GM18499 (cell line): ENCODE data around the gene GNAQ.

Experiments used
- ATAC-seq: cut with Tn5 transposase; IDR thresholded peaks from one replicate; pipeline ENCODE4 v1.9.1; 2021; ENCODE audit warnings: moderate number of reproducible peaks; ENCODE audit not compliant: insufficient read depth, unreplicated experiment

GNAQ gene

GRCh38 chr9:77980622-77981021, 51.0 kb downstream of the GNAQ start:
- no peak for ATAC-seq

GRCh38 chr9:77978086-77978781, 53.4 kb downstream of the GNAQ start:
- no peak for ATAC-seq

- ATAC-seq: no peak
Measured at GRCh38 chr9:77977210-77977611, 54.4 kb downstream of the GNAQ start.

- ATAC-seq: no peak
Measured at GRCh38 chr9:77975806-77976205, 55.8 kb downstream of the GNAQ start.

GRCh38 chr9:77975036-77975435, 56.6 kb downstream of the GNAQ start:
- ATAC-seq: no peak

GRCh38 chr9:77974434-77974833, 57.2 kb downstream of the GNAQ start:
- ATAC-seq: no peak

DNA sequence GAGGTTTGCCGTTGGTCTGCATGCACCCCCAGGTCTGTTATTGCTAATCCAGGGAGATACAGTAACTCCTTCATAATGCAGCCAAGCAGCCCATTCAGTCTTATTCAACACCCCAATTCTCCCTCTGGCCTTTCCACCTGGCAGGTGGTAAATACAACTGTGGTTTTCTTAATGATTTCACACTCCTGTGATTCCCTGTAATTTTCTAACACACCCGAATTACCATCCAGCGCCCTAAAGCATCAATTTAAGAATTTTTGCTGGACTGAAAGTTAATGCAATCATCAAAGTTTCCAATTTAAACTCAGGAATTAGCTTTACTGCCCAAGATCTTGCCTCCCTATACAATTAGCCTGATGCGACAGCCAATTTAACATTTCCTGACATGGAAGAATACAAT, 62.5 kb downstream of the GNAQ start:
- no peak for ATAC-seq

GRCh38 chr9:77968506-77968905, 63.1 kb downstream of the GNAQ start:
- no peak for ATAC-seq

DNA sequence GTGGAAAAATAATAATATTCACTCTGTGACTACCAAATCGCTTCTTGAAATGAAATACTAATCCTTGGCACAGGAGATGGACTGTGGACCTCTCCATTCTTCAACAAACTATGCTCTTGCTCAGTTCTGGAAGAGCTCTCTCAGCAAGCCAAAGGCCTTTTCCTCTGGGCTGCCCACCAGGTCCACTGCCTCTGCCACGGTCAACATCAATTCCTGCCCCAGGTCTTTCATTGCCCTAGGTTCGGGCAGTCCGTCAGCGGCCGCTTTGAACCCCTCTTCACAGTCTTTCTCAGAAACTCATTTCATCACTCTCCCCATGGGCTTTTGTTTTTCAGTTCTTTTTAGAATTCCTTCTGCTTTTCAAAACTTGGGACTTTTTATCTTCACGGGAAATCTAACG, 64.9 kb downstream of the GNAQ start:
- ATAC-seq: no peak

- no peak for ATAC-seq
Measured at GRCh38 chr9:77965445-77966123, 66.0 kb downstream of the GNAQ start.

DNA sequence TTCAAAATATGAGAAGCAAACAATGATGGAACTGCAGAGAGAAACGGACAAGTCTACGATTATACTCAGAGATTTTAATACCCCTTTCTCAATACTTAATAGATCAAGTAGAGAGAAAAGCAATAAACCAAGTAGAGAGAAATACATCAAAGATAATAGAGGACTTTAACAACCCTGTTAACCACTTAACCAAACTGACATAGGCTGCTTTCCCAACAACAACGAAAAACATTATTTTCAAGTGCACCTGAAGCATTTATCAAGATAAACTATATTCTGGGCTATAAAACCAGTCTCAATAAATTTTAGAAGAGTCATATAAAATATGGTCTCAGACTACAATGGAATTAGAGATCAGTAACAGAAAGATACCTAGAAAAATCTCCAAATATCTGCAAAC, 67.4 kb downstream of the GNAQ start:
- ATAC-seq: no peak

GRCh38 chr9:77961541-77961940, 70.1 kb downstream of the GNAQ start:
- no peak for ATAC-seq

DNA sequence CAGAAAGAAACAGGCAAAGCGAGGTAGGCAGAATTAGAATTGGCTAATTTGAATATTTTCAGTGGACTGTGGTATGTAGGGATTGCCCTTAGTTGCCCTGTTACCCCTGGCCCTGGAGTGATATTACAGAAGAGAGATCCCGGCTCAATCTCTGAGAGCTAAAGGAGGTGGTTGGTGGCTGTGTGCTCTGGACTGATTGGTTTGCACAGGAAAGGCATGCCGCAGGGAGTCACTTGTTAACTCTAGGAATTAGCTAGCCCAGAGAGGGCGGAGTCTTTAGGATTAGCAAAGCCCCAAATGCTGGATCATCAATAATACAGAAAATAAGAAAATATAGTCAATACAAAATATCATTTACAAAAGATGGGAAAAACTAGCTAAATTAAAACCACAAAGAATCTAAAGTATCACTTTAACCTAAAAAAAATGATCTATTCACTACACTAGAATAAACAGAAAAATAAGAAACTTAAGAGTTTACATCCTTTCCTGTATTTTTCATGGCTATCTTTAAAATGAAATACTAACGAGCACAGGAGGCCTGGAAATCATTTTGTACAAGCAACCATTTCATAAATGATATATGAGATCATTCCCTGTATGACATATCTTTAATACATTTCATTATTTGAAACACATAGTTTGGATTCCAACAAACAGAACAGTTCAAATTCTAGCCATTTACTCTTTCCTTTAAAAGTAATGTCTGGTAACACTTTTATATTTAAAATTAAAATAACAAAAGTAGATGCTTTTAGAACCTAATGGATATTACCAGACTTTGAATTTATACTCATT, 71.1 kb downstream of the GNAQ start:
- ATAC-seq: no peak

DNA sequence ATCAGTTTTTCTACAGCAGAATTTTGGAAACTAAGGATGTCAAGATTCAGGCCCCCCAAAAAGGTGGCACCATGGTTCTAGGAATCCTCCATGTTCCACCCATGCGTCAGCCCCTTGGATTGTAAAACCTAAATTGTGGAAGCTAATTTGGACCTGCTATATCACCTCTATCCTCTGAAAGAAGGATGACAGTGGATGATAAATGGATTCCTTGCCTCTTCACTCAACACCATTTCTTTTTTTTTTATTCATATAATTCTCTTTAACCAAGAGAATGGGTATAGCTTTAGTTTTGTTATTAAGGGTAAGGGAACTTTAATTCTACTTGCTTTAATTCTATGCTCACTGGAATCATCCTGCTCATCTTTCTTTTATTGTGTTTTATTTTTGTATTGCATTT, 71.8 kb downstream of the GNAQ start:
- ATAC-seq: no peak

DNA sequence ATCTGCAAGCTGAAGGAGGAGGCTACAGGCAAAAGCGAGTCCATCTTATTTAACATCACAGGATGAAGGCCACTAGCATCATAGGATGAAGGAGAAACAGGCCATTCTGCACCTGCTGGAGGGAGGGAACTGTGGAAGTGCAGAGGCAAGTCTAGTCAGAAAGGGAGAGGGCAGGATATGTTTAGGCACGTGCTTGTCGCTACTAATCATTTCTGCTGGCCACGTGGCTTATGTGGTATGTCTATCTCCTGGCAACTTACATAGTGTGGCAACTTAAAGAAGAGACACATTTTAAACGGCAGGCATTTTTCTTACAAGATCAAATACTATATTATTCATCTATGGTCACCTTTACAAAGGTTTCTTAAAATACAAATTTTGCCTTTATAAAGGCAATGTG, 74.0 kb downstream of the GNAQ start:
- ATAC-seq: no peak

DNA sequence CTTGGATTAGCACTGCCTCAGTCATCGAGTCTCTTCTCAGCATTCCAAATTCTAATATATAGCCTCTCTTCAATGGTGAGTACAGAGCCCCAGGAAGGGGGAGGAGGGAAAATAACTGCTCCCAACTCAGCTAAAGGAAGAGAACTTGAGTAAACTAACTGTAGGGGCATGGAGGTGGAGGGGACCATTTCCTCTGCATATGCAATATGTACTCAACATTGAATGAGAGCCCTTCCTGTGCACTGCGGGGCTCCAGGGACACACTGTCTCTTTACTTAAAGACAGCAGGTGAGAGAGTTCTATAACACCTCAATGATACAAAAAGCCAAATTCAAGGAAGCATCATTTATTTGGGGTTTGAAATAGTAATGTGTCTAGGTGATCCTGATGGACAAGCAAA, 75.1 kb downstream of the GNAQ start:
- no peak for ATAC-seq

GRCh38 chr9:77954666-77955015, 77.0 kb downstream of the GNAQ start:
- ATAC-seq: no peak

- no peak for ATAC-seq
Measured at GRCh38 chr9:77954013-77954665, 77.5 kb downstream of the GNAQ start.

- no peak for ATAC-seq
Measured at GRCh38 chr9:77953590-77953989, 78.0 kb downstream of the GNAQ start.

DNA sequence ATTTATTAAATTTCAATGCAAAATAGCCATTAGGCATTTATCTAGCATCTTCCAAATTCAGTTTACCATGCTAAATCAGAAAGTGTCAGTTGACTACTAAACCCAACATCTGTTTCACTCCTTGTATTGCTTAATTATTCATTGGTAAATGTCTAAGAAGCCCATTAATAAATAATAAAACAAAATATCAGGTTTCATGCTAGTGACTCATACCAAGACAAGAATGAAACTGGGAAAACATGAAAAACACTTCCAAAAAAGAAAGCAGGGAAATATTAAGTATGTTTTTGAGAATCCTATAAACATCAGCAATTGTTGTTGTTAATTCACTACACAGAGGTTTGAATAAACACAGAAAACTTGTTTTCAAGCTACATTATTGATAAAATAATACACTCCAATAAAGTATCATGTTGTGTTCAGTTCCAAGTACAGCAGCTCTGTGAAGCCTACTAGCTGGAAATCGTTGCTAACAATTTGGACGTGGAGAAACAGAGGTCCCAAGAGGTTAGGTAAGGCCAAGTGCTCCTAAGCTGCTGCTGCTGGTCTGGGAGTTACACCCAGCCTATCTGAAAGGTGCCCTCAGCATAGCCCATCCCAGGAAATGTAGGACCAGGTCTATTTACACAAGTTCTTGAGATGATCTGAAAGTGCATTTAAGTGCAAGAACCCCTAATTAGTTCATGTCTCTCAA, 78.8 kb downstream of the GNAQ start:
- ATAC-seq: no peak
